HepG2 (cell line): ENCODE data around the gene LYSMD3.

Experiments
- ARNT ChIP-seq: fragments of 450-650 bp; IDR thresholded peaks from 2 replicates; pipeline ENCODE4 v1.6.1; 2017
- CTCF ChIP-seq: sonication (generic); formaldehyde crosslinking; IDR thresholded peaks from 2 replicates; pipeline ENCODE4 v1.5.0; 2020; ENCODE audit warnings: mild to moderate bottlenecking, missing genetic modification reagents, moderate library complexity
- EZH2 ChIP-seq: conservative IDR thresholded peaks from 2 replicates; pipeline ENCODE4 v1.6.1; 2012; ENCODE audit warnings: mild to moderate bottlenecking, low read depth, low read length, moderate library complexity
- POLR2AphosphoS5 ChIP-seq: IDR thresholded peaks from 2 replicates; pipeline ENCODE4 v1.6.1; 2012; ENCODE audit warnings: low read depth, low read length
- SUZ12 ChIP-seq: fragments of 150-350 bp; IDR thresholded peaks from 2 replicates; pipeline ENCODE4 v1.6.1; 2014; ENCODE audit warnings: low read depth, low read length

GRCh38 chr5:90503596-90503995 lies 25.8 kb downstream of the LYSMD3 start:
- TF ChIP-seq POLR2AphosphoS5, result no peak
- no peak for TF ChIP-seq CTCF (CRISPR knock-in tag)
- TF ChIP-seq ARNT, result no peak
- TF ChIP-seq SUZ12, result no peak
- TF ChIP-seq EZH2, result no peak
